Hindlimb muscle (tissue), 1 donor: ENCODE measurements around the gene FAM168A. TPM values are rescaled to one million over a fixed set of nuclear protein-coding genes. Genes with fewer than 3 reads are reported as not detected.

Source experiments
- DNase-seq: peaks from one replicate; pipeline ENCODE4 v3.0.0-alpha.2; 2013
- polyA plus RNA-seq: library from polyadenylated mRNA; unstranded; fragments of 120-200 nt; gene quantifications from one replicate; pipeline ENCODE4 v1.2.1, GENCODE V29; 2013; ENCODE audit not compliant: insufficient read length

Gene FAM168A
- polyA plus RNA-seq, 1 donor: 24.2 TPM

- DNase-seq: no peak
Measured at GRCh38 chr11:73554671-73555320, 43.1 kb downstream of the FAM168A start.

DNA sequence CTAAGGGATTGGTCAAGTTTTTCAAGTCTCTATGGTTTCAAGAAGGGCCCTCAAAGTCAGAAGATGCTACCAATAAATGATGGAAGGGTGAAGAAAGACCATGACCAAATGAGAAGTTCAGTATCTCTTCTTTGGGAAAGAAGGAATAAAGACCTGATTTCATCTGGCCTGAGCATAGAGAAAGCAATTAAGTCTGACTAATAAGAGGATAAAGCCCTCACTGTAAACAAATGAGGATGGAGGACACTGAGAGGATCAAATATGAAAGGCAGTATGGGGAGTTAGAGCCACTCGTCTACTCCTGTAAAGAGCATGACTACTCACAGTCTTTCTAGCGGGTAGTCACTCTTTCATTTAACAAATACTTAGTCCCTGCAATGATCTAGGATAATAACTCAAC lies 44.6 kb downstream of the FAM168A start:
- no peak for DNase-seq

DNA sequence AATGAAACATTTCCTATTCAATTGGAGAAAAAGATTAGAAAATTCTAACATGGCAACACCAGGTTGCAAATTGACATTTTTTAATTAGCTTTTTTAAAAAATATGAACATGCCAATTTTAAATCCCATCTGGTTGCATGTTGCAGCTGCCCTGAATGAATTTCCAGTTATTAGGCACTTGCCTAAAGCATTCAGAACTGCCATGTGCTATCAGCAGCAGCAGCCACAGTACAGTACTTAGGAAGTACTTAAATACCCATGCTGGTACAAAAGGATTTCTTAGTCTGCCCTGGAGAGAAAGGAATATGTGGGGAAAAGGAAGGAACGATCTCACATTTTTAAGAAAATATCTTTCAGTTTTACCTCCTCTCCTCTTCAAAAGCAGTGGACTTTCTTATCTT lies 46.2 kb downstream of the FAM168A start:
- DNase-seq: no peak

- no peak for DNase-seq
Measured at GRCh38 chr11:73549376-73549775, 48.5 kb downstream of the FAM168A start.

GRCh38 chr11:73547706-73548595 lies 50.0 kb downstream of the FAM168A start:
- no peak for DNase-seq

DNA sequence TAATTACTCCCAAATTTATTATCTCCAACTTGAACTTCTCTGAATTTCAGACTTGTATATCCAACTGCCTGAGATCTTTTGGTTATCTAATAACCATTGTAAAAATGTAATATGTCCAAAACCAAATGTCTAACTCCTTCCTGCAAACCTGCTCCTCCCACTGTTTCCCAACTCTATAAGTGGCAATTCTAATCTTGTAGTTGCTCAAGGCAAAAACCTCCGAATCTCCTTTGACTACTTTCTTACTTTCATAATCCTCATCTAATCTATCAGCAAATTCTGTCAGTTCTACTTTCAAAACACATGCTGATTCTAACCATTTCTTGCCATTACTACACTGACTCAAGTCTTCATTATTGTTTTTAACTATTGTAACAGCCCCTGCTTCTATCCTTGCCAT lies 55.7 kb downstream of the FAM168A start:
- no peak for DNase-seq

GRCh38 chr11:73539506-73540084 lies 58.3 kb downstream of the FAM168A start:
- no peak for DNase-seq

GRCh38 chr11:73538381-73538872 lies 59.5 kb downstream of the FAM168A start:
- no peak for DNase-seq

DNA sequence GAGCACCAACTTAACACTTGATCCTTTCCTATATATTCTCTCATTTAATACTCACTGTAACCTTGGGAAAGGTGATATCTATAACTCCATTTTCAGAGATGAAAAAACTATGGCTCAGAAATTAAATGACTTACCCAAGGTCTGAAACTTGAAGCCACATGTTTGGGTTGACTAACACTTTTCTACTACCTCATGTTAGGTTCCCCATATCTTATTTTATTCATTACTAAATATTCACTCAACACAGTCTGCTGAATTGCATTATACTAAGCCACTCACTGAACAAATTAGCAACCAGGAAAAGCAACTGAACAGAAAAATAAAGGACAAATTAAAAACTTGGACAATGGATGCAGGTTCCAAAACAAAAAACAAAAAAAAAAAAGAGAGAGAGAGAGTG lies 59.9 kb downstream of the FAM168A start:
- DNase-seq: no peak

DNA sequence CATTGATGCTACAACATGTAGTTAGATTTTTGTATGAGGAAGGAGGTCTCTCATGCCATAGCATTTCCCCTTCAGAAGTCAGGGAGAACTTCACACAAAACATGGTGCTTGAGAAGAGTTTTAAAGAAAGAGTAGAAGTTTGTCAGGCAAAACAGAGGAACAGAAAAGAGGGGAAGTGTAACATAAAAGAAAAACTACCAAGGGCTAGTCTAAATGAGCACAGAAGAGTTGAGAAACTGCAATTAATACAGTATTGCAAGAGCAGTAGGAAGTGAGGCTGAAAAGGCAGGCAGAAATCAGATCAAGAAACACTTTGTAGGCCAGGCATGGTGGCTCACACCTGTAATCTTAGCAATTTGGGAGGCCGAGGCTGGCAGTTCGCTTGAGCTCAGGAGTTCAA lies 61.0 kb downstream of the FAM168A start:
- no peak for DNase-seq

- DNase-seq: no peak
Measured at GRCh38 chr11:73532310-73532709, 65.6 kb downstream of the FAM168A start.

GRCh38 chr11:73531386-73531785 lies 66.5 kb downstream of the FAM168A start:
- no peak for DNase-seq

GRCh38 chr11:73530109-73530508 lies 67.8 kb downstream of the FAM168A start:
- no peak for DNase-seq

DNA sequence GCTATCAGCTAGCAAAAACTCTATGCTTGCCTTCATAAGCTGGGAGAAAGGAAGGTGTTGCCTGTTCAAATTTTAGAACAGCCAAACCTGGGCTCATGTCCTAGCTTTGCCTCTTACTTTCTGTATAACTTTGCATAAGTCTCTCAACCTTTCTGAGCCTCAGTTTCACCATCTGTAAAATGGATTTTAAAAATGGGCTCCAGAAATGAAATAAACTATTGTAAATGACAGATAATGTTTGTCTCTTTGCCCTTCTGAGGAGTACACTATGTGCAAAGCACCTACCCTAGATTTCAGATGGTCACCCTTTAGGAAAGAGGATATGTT lies 68.7 kb downstream of the FAM168A start:
- DNase-seq: no peak

- DNase-seq: no peak
Measured at GRCh38 chr11:73528483-73529203, 69.3 kb downstream of the FAM168A start.

GRCh38 chr11:73528013-73528412 lies 69.9 kb downstream of the FAM168A start:
- DNase-seq: no peak

DNA sequence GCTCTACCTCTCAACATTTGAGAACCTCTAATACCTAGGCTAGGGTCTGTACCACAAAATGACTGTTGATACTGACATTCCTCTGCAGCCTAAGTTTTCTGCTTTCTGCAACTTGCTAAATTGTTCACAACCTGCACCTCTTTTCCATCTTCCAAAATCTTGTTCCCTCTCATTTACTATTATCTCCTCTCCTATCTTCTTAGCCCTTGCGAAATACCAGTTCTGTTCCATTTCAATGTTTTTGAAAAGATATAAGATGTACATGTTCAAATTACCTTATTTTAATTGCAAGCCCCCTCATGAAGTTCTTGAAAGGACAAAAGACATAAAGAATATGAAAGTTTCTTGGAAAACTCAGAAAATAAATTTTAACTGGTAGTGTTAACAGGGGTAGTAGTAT lies 72.3 kb downstream of the FAM168A start:
- no peak for DNase-seq

- DNase-seq: no peak
Measured at GRCh38 chr11:73524774-73525173, 73.1 kb downstream of the FAM168A start.

- DNase-seq: no peak
Measured at GRCh38 chr11:73521621-73522020, 76.3 kb downstream of the FAM168A start.

DNA sequence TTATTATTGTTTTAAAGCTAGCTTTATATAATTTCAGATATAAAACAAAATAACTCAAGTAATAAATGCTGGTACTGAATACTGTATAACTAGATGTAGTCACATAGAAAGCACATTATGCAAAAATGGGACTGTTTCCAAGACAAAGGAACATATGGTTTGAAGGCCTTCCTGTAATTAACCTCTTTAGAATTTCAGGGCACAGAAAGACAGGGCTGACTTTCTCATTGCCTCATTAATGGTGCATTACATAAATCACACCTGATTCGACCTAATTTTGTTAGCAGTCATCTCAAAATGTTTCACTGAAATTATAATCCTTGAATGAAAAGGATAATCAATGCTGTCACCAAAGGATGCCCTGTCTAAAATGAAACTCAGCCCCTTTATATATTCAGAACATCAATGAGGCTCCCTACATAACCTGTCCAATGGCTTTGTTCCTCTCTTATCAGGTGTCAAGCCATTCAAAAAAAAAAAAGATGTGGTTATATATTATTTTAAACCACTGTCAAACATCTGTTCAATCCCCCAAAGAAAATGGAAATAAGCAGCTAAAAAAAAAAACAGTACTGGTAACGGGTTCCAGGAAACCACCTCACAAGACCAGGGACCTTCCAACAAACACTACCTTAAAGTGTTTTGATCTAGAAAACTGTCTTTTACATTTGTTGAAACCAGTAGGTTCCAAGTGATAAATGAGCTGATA lies 77.4 kb downstream of the FAM168A start:
- no peak for DNase-seq

GRCh38 chr11:73519266-73519665 lies 78.6 kb downstream of the FAM168A start:
- no peak for DNase-seq

- no peak for DNase-seq
Measured at GRCh38 chr11:73518195-73518594, 79.7 kb downstream of the FAM168A start.
